Lung (tissue), 12 donors: ENCODE data around the gene ADAMTS13. TPM values are rescaled to one million over a fixed set of nuclear protein-coding genes. Genes with fewer than 3 reads are reported as not detected.
A peak's percentile ranks its signal among the peaks of the same experiment; 100 is the strongest.

Source experiments
- ATAC-seq: fragments of 200-7000 bp; cut with Tn5 transposase; one replicate; pipeline ENCODE4 v1.9.1; 2020; ENCODE audit warnings: moderate number of reproducible peaks; ENCODE audit not compliant: insufficient read depth, low FRiP score
- DNase-seq, 3 donors: peaks; one replicate each; pipeline ENCODE4 v3.0.0-alpha.2; 2013 to 2017
- H3K27ac ChIP-seq, 2 donors: one replicate each; pipeline ENCODE4 v1.5.1; 2013; ENCODE audit warnings: mild to moderate bottlenecking in 2 of 2, moderate library complexity in 2 of 2, control low read depth in 1 of 2, inconsistent platforms in 1 of 2, low read depth in 1 of 2, low read length in 1 of 2
- H3K27me3 ChIP-seq, 3 donors: one replicate each; pipeline ENCODE4 v1.5.1; 2013; ENCODE audit warnings: low read length in 2 of 3; ENCODE audit not compliant: control insufficient read depth in 3 of 3, insufficient read depth in 3 of 3
- H3K36me3 ChIP-seq, 4 donors: one replicate each; pipeline ENCODE4 v1.5.1; 2013; ENCODE audit warnings: low read length in 4 of 4, mild to moderate bottlenecking in 1 of 4, moderate library complexity in 1 of 4; ENCODE audit not compliant: control insufficient read depth in 4 of 4, insufficient read depth in 4 of 4
- H3K4me1 ChIP-seq, 5 donors: one replicate each; pipeline ENCODE4 v1.5.1; 2013; ENCODE audit warnings: low read length in 5 of 5, mild to moderate bottlenecking in 2 of 5, moderate library complexity in 1 of 5; ENCODE audit not compliant: control insufficient read depth in 5 of 5, insufficient read depth in 5 of 5
- H3K4me3 ChIP-seq: one replicate; pipeline ENCODE4 v1.5.1; 2013; ENCODE audit warnings: mild to moderate bottlenecking, control low read depth, moderate library complexity
- H3K9ac ChIP-seq, 2 donors: one replicate each; pipeline ENCODE4 v1.5.1; 2013; ENCODE audit warnings: low read length in 2 of 2, control low read depth in 1 of 2; ENCODE audit not compliant: insufficient read depth in 1 of 2
- H3K9me3 ChIP-seq, 4 donors: one replicate each; pipeline ENCODE4 v1.5.1; 2013; ENCODE audit warnings: low read length in 3 of 4, mild to moderate bottlenecking in 1 of 4, moderate library complexity in 1 of 4; ENCODE audit not compliant: control insufficient read depth in 4 of 4, insufficient read depth in 3 of 4
- CTCF ChIP-seq: IDR thresholded peaks from 2 replicates; pipeline ENCODE4 v1.5.1; 2012; ENCODE audit warnings: mild to moderate bottlenecking; ENCODE audit errors: control extremely low read depth, extremely low read depth
- WGBS, 2 donors: extraction: QIAGEN DNeasy Blood & Tissue Kit; methylation state at CpG; one replicate each; pipeline ENCODE4 v1.1.7; 2013; 5-methylcytosine and 5-hydroxymethylcytosine counted together
- polyA plus RNA-seq, 2 donors: library from polyadenylated mRNA; stranded (reverse); fragments of 200-250 nt; gene quantifications; one replicate each; pipeline ENCODE4 v1.2.1, GENCODE V29; 2013
- total RNA-seq, 2 donors: library from RNA; depleted of rRNA in 1 of 2; stranded (reverse); fragments of >200 nt in 1 of 2; gene quantifications; one replicate each; pipeline ENCODE4 v1.2.1, GENCODE V29; 2014 to 2021
- donor health status: control.
- donor health status: control.
- donor health status: Bipolar disorder and iron deficiency.
- donor health status: healthy.
- donor health status: DM: yes; HTN: yes; CAD: no.

The ADAMTS13 gene
- total and polyA plus RNA-seq, 4 donors, result 1.0 to 4.1 (median 2.9) TPM

- Histone ChIP-seq H3K9ac (no peak overlapping the region), H3K27me3 (no peaks in the 10 kb centered on the region), H3K9me3 (no peaks in the 10 kb centered on the region), H3K27ac (no peak overlapping the region), H3K4me3 (no peak overlapping the region), H3K4me1 (peaks cover 0 to 12% (median 0%) of the 10 kb centered on the region in 5 donors), H3K36me3 (peaks cover 0 to 2% (median 0%) of the 10 kb centered on the region in 4 donors)
- 94% methylated on average over 14 of the region's 14 CpGs for WGBS, 2 donors
- ATAC-seq (no peak), DNase-seq (no peak)
- no peak for TF ChIP-seq CTCF
Observed at GRCh38 chr9:133379153-133380086, 42.7 kb upstream of the ADAMTS13 start.

DNA sequence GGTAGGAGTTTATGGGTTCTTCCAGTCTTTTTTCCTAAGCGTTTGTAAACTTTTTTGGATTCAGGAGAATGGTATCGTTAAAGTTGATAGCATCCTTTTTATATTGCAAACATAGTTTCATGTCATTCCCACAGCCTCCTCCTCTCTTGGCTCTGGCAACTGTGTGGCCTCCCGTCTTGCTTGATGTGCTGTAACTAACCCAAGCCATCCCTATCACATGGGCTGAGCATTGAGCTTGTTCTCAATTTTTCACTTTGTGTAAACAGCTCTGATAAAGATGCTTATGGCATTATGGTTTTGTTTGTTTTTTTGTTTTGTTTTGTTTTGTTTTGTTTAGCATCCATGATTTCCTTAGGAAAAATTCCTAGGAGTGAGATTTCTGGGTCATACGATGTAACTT lies 41.4 kb upstream of the ADAMTS13 start:
- peak; percentile 41 to 73 (median 70) for DNase-seq

DNA sequence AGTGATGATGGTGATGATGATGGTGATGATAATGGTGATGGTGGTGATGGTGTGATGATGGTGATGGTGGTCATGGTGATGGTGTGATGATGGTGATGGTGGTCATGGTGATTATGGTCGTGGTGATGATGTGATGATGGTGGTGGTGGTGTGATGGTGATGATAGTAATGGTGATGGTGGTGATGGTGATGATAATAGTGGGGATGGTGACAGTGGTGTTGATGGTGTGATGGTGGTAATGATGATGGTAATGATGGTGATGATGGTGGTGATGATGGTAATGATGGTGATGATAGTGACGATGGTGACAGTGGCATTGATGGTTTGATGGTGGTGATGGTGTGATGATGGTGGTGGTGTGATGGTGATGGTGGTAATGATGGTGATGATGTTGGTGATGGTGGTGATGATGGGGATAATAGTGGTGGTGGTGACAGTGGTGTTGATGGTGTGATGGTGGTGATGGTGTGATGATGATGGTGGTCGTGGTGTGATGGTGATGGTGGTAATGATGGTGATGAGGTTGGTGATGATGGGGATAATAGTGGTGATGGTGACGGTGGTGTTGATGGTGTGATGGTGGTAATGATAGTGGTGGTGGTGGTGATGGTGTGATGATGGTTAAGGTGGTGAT lies 39.5 kb upstream of the ADAMTS13 start:
- H3K27ac ChIP-seq, result no peak overlapping the region
- ATAC-seq (no peak), DNase-seq (no peak)
- H3K4me3 ChIP-seq, result no peak overlapping the region
- no peak overlapping the region for H3K9ac ChIP-seq
- no peaks in the 10 kb centered on the region for H3K27me3 ChIP-seq
- H3K36me3 ChIP-seq, result peaks cover 0 to 2% (median 0%) of the 10 kb centered on the region in 4 donors
- WGBS, 2 donors, result 84 to 91% methylated on average over 4 of the region's 4 CpGs
- H3K4me1 ChIP-seq, result no peaks in the 10 kb centered on the region
- H3K9me3 ChIP-seq, result no peaks in the 10 kb centered on the region
- TF ChIP-seq CTCF, result no peak

More for the DNA sequence above, 41.4 kb upstream of the ADAMTS13 start:
- no peak overlapping the region for H3K27ac ChIP-seq
- ATAC-seq, result no peak
- no peak overlapping the region for H3K9ac ChIP-seq
- TF ChIP-seq CTCF, result no peak
- 84 to 93% methylated on average over 4 of the region's 4 CpGs for WGBS, 2 donors
- H3K36me3 ChIP-seq, result peaks cover 0 to 2% (median 0%) of the 10 kb centered on the region in 4 donors
- no peak overlapping the region for H3K4me3 ChIP-seq
- peaks cover 0 to 5% (median 0%) of the 10 kb centered on the region in 5 donors for H3K4me1 ChIP-seq
- no peaks in the 10 kb centered on the region for H3K27me3 ChIP-seq
- no peaks in the 10 kb centered on the region for H3K9me3 ChIP-seq
